ENCODE measurements around the gene TRUB2. TPM values are rescaled to one million over a fixed set of nuclear protein-coding genes. Genes with fewer than 3 reads are reported as not detected.

The TRUB2 gene
- total RNA-seq, 1 donor from 2014 or later, result 27.0 TPM

- peaks cover 37% of the 10 kb centered on the region for H3K4me1 Mint-ChIP-seq (ENCODE audit: unreplicated experiment)
- DNase-seq (ENCODE audit: extremely low spot score, unreplicated experiment), result no peak
- TF ChIP-seq CTCF (IDR thresholded peaks at IDR 0.05), result no peak
- no peaks in the 10 kb centered on the region for H3K27me3 Mint-ChIP-seq (ENCODE audit: unreplicated experiment)
- no peak overlapping the region for H3K27ac Mint-ChIP-seq (ENCODE audit: unreplicated experiment)
- H3K36me3 Mint-ChIP-seq (ENCODE audit: unreplicated experiment), result no peaks in the 10 kb centered on the region
- no peak overlapping the region for H3K4me3 Mint-ChIP-seq (ENCODE audit: unreplicated experiment)
- H3K9me3 Mint-ChIP-seq (ENCODE audit: unreplicated experiment), result no peaks in the 10 kb centered on the region
Measured at GRCh38 chr9:128369024-128369706, 46.9 kb upstream of the TRUB2 start.

GRCh38 chr9:128365525-128365924, 43.3 kb upstream of the TRUB2 start:
- H3K4me1 Mint-ChIP-seq (ENCODE audit: unreplicated experiment), result peaks cover 33% of the 10 kb centered on the region
- peak overlapping the region; percentile 32 for H3K4me3 Mint-ChIP-seq (ENCODE audit: unreplicated experiment)
- H3K36me3 Mint-ChIP-seq (ENCODE audit: unreplicated experiment), result no peaks in the 10 kb centered on the region
- no peaks in the 10 kb centered on the region for H3K9me3 Mint-ChIP-seq (ENCODE audit: unreplicated experiment)
- H3K27me3 Mint-ChIP-seq (ENCODE audit: unreplicated experiment), result no peaks in the 10 kb centered on the region
- no peak for DNase-seq (ENCODE audit: extremely low spot score, unreplicated experiment)
- TF ChIP-seq CTCF (IDR thresholded peaks at IDR 0.05), result no peak
- peak overlapping the region; percentile 73 for H3K27ac Mint-ChIP-seq (ENCODE audit: unreplicated experiment)

- Mint-ChIP-seq H3K9me3 (ENCODE audit: unreplicated experiment) (no peaks in the 10 kb centered on the region), H3K36me3 (ENCODE audit: unreplicated experiment) (no peaks in the 10 kb centered on the region), H3K4me1 (ENCODE audit: unreplicated experiment) (peaks cover 27% of the 10 kb centered on the region), H3K27me3 (ENCODE audit: unreplicated experiment) (no peaks in the 10 kb centered on the region), H3K4me3 (ENCODE audit: unreplicated experiment) (no peak overlapping the region), H3K27ac (ENCODE audit: unreplicated experiment) (no peak overlapping the region)
- no peak for DNase-seq (ENCODE audit: extremely low spot score, unreplicated experiment)
- TF ChIP-seq CTCF (IDR thresholded peaks at IDR 0.05), result no peak
Measured at GRCh38 chr9:128362774-128363173, 40.5 kb upstream of the TRUB2 start.

- Mint-ChIP-seq H3K27ac (ENCODE audit: unreplicated experiment) (peak overlapping the region; percentile 85), H3K9me3 (ENCODE audit: unreplicated experiment) (no peaks in the 10 kb centered on the region), H3K36me3 (ENCODE audit: unreplicated experiment) (peaks cover 2% of the 10 kb centered on the region), H3K27me3 (ENCODE audit: unreplicated experiment) (no peaks in the 10 kb centered on the region), H3K4me1 (ENCODE audit: unreplicated experiment) (peaks cover 27% of the 10 kb centered on the region), H3K4me3 (ENCODE audit: unreplicated experiment) (peak overlapping the region; percentile 74)
- peak; percentile 93 for DNase-seq (ENCODE audit: extremely low spot score, unreplicated experiment)
- peak; percentile 93 for TF ChIP-seq CTCF (IDR thresholded peaks at IDR 0.05)
Measured at GRCh38 chr9:128361986-128362646, 39.9 kb upstream of the TRUB2 start.

- peak overlapping the region; percentile 74 for H3K4me3 Mint-ChIP-seq (ENCODE audit: unreplicated experiment)
- peak overlapping the region; percentile 85 for H3K27ac Mint-ChIP-seq (ENCODE audit: unreplicated experiment)
- TF ChIP-seq CTCF (IDR thresholded peaks at IDR 0.05), result no peak
- H3K36me3 Mint-ChIP-seq (ENCODE audit: unreplicated experiment), result peaks cover 2% of the 10 kb centered on the region
- no peaks in the 10 kb centered on the region for H3K9me3 Mint-ChIP-seq (ENCODE audit: unreplicated experiment)
- H3K4me1 Mint-ChIP-seq (ENCODE audit: unreplicated experiment), result peaks cover 27% of the 10 kb centered on the region
- no peaks in the 10 kb centered on the region for H3K27me3 Mint-ChIP-seq (ENCODE audit: unreplicated experiment)
- no peak for DNase-seq (ENCODE audit: extremely low spot score, unreplicated experiment)
Measured at GRCh38 chr9:128361296-128361985, 39.2 kb upstream of the TRUB2 start.

Measured in osteocyte (in vitro differentiated cells).